Activated CD4-positive, alpha-beta T cell treated with anti-CD3 and anti-CD28 coated beads for 36 hours (primary cell): ENCODE measurements around the gene CASP12. TPM values are rescaled to one million over a fixed set of nuclear protein-coding genes. Genes with fewer than 3 reads are reported as not detected.

Experiments used
- ATAC-seq: fragments of 200-7000 bp; cut with Tn5 transposase; one replicate; pipeline ENCODE4 v1.10.0; 2021; ENCODE audit warnings: mild to moderate bottlenecking, moderate library complexity
- CTCF ChIA-PET: fragments of 350-600 bp; sonication (Branson Sonifier 250); formaldehyde crosslinking; loops from one replicate; lab custom pipeline; 2021; ENCODE audit warnings: antibody characterized with exemption; lab: Charles Lee
- POLR2A ChIA-PET: fragments of 350-600 bp; sonication (Branson Sonifier 250); formaldehyde crosslinking; loops from one replicate; lab custom pipeline; 2021; ENCODE audit warnings: antibody characterized with exemption, inconsistent platforms; lab: Charles Lee
- DNase-seq: peaks from one replicate; pipeline ENCODE4 v3.0.0-alpha.2; 2020
- H3K27ac Mint-ChIP-seq: one replicate; pipeline ENCODE4 v1.8.0; 2021; ENCODE audit warnings: mixed read lengths
- H3K27me3 Mint-ChIP-seq: one replicate; pipeline ENCODE4 v1.8.0; 2021; ENCODE audit warnings: mixed read lengths
- H3K36me3 Mint-ChIP-seq: one replicate; pipeline ENCODE4 v1.8.0; 2021; ENCODE audit warnings: low read depth, mixed read lengths
- H3K4me1 Mint-ChIP-seq: one replicate; pipeline ENCODE4 v1.8.0; 2021; ENCODE audit warnings: mixed read lengths
- H3K4me3 Mint-ChIP-seq: one replicate; pipeline ENCODE4 v1.8.0; 2021; ENCODE audit warnings: mild to moderate bottlenecking, moderate library complexity, mixed read lengths
- H3K9me3 Mint-ChIP-seq: one replicate; pipeline ENCODE4 v1.8.0; 2021; ENCODE audit warnings: low read depth, mixed read lengths
- intact Hi-C, 2 experiments: fragments of 100-400 bp; cut with DNase I in 1 of 2; cut with micrococcal nuclease in 1 of 2; formaldehyde crosslinking; loops; one replicate each; pipeline versions ENCODE4 v1.14.2 to v1.15.1; 2022 to 2024; cut with DNase I, micrococcal nuclease
- total RNA-seq, 2 experiments: library from RNA; stranded (reverse); gene quantifications; one replicate each; pipeline ENCODE4 v1.2.3, GENCODE V29; 2021

CASP12 gene
- total RNA-seq, 2 experiments from 2014 or later = not detected

DNA sequence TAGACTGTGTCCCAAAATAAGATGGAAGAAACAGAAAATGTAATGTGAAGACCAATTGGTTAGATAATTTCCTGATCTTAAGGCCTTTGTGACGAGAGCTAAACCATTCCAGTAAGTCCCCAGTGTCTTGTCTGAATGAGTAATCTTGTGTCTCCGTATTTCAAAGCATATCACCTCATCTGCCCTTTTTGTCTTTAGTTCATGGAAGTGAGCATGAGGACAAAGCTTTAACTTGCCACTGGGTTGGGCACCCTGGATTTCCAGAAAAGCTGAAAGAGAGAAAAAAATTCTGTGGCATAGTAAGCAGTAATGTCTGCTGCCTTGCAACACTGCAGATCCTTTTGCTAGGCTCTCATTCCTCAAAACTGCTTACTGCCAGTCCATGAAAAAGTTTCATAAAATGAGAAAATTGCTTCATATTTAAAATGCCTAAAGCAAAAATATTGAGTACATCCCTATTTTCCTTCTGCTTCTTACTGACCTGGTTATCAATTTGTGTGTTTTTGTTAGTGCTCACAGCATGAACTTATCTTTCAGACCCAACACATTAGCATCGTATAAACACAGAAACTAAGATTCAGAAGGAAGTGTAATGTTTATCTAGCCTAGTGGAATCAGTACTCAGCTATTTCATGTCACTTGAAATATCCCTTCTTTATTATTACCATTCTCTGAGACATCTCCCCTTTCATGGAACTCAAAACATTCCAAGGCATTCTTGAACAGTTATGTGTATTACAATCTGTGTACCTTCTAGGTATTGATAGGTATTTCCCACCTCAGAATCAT lies 5.3 kb downstream of the CASP12 start:
- Mint-ChIP-seq H3K4me3 (no peak overlapping the region), H3K36me3 (no peaks in the 10 kb centered on the region), H3K27ac (no peak overlapping the region), H3K9me3 (no peaks in the 10 kb centered on the region), H3K27me3 (no peaks in the 10 kb centered on the region), H3K4me1 (no peaks in the 10 kb centered on the region)
- ATAC-seq (no peak), DNase-seq (no peak)
- intact Hi-C loops = no loop called here
- CTCF ChIA-PET = interaction anchor here (1.0 kb wide), 1 partner anchor 24 kb away, joined by 3 read pairs; no protein-coding TSS in a partner anchor
- POLR2A ChIA-PET = no interaction called here

DNA sequence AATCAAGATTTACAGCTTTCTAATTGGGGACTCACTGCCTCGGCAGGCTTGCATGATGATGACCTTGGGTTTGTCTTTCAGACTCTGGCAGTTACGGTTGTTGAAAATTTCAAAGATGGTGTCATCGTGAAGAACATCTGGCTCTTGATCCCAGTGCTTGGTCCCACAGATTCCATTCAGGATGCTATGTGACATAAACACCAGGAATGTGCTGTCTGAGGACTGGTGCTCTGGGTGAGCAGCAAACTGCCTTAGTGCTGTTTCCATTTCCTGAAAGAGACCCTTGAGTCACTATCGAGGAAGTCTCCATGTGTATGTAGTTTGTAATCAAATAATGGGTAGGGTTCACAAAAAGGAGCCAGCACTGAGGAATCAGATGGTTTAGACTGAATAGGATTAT lies 7.1 kb downstream of the CASP12 start:
- DNase-seq = no peak
- Mint-ChIP-seq H3K9me3 (no peaks in the 10 kb centered on the region), H3K27ac (no peak overlapping the region), H3K27me3 (no peaks in the 10 kb centered on the region), H3K4me3 (no peak overlapping the region), H3K36me3 (no peaks in the 10 kb centered on the region), H3K4me1 (no peaks in the 10 kb centered on the region)
- ATAC-seq = no peak
- intact Hi-C loops = no loop called here
- ChIA-PET CTCF (no interaction called here), POLR2A (no interaction called here)

DNA sequence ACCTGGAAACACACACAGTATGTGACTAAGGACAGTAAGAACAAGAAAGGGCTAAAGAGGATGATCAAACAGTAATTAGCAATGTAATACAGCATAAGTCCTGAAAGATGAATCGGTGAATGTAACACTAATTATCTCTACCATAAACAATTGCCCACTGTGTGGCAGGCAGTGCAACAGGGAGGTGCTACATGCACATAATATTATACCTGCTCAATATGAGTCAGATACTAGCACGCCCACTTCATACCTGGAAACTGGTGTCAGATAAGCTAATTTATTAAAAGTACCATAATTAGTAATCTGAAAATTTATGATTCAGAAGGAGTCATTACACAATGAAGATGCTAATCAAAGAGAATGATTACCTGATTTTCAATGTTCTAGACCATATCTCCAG lies 14.9 kb downstream of the CASP12 start:
- intact Hi-C loops = no loop called here
- DNase-seq = peak; percentile 5
- POLR2A ChIA-PET = no interaction called here
- Mint-ChIP-seq H3K27me3 (no peaks in the 10 kb centered on the region), H3K27ac (no peak overlapping the region), H3K4me1 (peaks cover 5% of the 10 kb centered on the region), H3K4me3 (no peak overlapping the region), H3K36me3 (no peaks in the 10 kb centered on the region), H3K9me3 (no peaks in the 10 kb centered on the region)
- CTCF ChIA-PET = interaction anchor here (0.7 to 1.9 kb wide), 2 partner anchors 10 to 763 kb away, joined by 3 to 5 read pairs; no protein-coding TSS in a partner anchor
- ATAC-seq = no peak

DNA sequence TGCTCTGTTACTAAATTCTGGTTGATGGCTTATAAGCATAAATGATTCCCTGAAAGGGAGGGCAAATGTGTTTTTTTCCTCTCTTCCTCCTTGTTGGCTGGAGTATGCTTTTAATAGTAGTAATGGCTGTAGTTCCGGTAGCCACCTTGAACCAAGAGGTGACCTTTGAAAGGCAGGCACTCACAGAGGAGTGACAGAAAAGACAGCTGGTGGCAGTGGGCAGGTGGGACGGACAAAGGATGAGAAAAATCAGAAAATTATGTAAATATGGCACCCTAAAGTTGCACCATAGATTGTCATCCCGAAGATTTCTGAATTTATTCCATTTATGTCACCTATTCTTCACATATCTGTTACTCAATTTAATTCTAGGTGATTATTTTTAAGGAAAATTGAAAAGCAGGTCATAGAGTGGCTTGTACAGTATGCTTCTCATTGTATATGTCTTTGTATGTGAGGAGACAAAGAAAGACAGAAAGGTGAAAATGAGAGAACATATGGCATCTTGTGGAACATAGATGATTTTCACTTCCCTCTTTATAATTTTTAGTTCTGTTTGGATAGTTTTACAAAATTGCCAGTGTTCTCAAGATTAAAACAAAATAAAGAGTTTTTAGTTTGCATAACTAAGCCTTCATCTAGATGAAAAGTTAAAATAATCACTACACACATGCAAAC lies 17.0 kb downstream of the CASP12 start:
- peaks cover 22% of the 10 kb centered on the region for H3K4me1 Mint-ChIP-seq
- intact Hi-C loops = no loop called here
- ChIA-PET CTCF (no interaction called here), POLR2A (no interaction called here)
- no peak overlapping the region for H3K4me3 Mint-ChIP-seq
- H3K27ac Mint-ChIP-seq = no peak overlapping the region
- no peaks in the 10 kb centered on the region for H3K27me3 Mint-ChIP-seq
- ATAC-seq = no peak
- no peak for DNase-seq
- H3K36me3 Mint-ChIP-seq = no peaks in the 10 kb centered on the region
- H3K9me3 Mint-ChIP-seq = no peaks in the 10 kb centered on the region

DNA sequence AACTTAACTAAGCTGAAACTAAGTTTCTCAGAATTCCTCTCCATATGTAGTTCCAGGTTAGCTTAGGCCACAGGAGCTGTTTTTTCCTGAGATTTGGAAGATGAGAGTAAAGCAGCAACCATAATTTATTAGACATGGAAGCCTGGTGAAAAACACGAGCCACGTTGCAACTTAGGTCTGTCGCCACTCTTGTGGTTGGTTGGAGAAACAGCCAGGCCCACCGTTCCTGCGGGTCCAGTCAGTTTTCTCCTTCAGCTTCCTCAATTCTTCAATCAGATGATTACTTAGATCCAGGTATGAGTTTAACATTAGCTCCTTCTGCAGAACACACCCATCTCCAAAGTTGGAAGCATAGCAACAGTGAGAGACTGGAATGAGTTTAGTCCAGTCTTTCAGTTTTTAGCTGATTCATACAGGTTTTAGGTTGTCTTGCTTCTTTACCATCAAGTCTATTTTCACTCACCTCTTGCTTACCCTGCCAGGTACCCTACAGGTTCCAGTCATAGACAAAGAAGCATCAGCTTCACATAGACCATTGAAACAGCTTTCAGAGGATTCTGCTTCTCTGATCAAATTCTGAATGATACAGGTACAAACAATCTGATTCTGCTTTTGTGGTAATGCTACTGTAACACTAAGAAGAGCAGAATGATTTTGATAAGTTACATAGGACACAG lies 18.6 kb downstream of the CASP12 start:
- intact Hi-C loops = loop anchor here in 1 of 2 experiments (5.0 kb wide), 1 partner anchor 38 kb away; no protein-coding TSS in a partner anchor
- DNase-seq = no peak
- Mint-ChIP-seq H3K4me1 (peaks cover 30% of the 10 kb centered on the region), H3K36me3 (no peaks in the 10 kb centered on the region), H3K27ac (no peak overlapping the region), H3K9me3 (no peaks in the 10 kb centered on the region), H3K27me3 (no peaks in the 10 kb centered on the region), H3K4me3 (no peak overlapping the region)
- ChIA-PET CTCF (interaction anchor here (0.6 to 1.0 kb wide), 3 partner anchors 65 to 311 kb away, joined by 3 read pairs; no protein-coding TSS in a partner anchor), POLR2A (interaction anchor here (0.5 kb wide), 1 partner anchor 243 kb away, joined by 5 read pairs; no protein-coding TSS in a partner anchor)
- ATAC-seq = peak; percentile 68

DNA sequence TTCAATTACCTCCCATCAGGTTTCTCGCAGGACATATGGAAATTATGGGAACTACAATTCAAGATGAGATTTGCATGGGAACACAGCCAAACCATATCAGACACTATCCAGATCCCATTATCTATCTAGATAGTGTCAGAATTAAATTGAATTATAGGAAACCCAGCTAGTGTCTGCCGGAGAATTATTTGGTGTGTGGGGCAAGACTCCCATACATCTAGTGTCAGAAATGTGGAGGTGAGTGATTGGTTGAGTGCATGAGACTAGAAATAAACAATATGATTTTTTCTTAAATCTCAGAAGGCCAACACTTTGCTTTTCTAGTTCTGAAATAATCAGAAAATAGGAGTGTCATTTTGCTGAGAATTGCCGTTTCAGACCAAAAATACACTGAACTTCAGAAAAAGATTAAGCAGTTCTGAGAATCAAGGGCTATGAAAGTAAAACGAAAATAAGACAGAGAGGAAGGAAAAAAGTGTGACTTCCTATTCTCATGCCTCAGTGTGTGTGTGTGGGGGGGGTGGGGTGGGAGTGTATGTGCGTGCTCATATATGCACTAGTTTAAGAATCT lies 21.3 kb downstream of the CASP12 start:
- POLR2A ChIA-PET = no interaction called here
- CTCF ChIA-PET = no interaction called here
- H3K27ac Mint-ChIP-seq = peak overlapping the region; percentile 86

DNA sequence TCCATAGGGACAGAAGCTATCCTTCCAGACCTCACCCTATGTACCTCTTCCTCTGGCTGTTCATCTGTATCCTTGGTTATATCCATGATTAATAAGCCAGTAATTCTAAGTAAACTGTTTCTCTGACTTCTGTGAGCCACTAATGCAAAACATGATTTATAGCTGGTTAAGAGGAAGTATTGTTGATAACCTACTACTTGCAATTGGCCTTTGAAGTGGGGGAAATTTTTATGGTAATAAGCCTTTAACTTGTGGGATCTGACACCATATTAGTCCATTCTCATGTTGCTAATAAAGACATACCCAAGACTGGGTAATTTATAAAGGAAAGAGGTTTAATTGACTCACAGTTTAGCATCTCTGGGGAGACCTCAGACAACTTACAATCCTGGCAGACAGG lies 21.9 kb downstream of the CASP12 start:
- Mint-ChIP-seq H3K4me3 (peak overlapping the region; percentile 11), H3K4me1 (peaks cover 27% of the 10 kb centered on the region), H3K27ac (peak overlapping the region; percentile 86), H3K27me3 (no peaks in the 10 kb centered on the region), H3K36me3 (no peaks in the 10 kb centered on the region), H3K9me3 (no peaks in the 10 kb centered on the region)
- POLR2A ChIA-PET = no interaction called here
- CTCF ChIA-PET = no interaction called here
- DNase-seq = no peak
- no peak for ATAC-seq
- intact Hi-C loops = loop anchor here (2.0 to 5.0 kb wide), 2 partner anchors 30 to 41 kb away; no protein-coding TSS in a partner anchor

More for the DNA sequence above, 21.3 kb downstream of the CASP12 start:
- DNase-seq = no peak
- peak; percentile 74 for ATAC-seq
- H3K27me3 Mint-ChIP-seq = no peaks in the 10 kb centered on the region
- no peaks in the 10 kb centered on the region for H3K9me3 Mint-ChIP-seq
- no peaks in the 10 kb centered on the region for H3K36me3 Mint-ChIP-seq
- intact Hi-C loops = loop anchor here (2.0 to 5.0 kb wide), 2 partner anchors 30 to 40 kb away; no protein-coding TSS in a partner anchor
- peak overlapping the region; percentile 11 for H3K4me3 Mint-ChIP-seq
- peaks cover 27% of the 10 kb centered on the region for H3K4me1 Mint-ChIP-seq

DNA sequence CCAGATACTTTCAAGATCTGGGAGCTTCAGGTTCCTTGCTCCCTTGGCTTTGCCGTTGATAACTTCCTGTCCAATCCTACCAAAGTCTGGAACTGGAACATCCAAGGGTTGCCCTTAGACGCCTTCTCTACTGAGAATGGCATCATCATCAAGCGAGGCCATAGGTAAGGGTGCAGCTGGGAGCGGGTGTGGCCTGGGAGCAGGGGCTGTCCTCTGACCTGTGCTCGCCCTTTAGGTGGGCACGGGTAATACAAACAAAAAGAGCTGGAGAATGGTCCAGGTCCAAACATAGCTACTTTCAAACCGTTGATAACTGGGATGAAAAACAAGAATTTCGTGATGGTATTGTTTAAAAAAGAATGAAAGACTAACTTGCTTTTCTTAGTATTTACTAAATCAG lies 25.0 kb downstream of the CASP12 start:
- intact Hi-C loops = no loop called here
- POLR2A ChIA-PET = interaction anchor here (0.6 kb wide), 2 partner anchors 19 to 45 kb away, joined by 3 to 4 read pairs; no protein-coding TSS in a partner anchor
- DNase-seq (peak; percentile 28), ATAC-seq (no peak)
- H3K36me3 Mint-ChIP-seq = no peaks in the 10 kb centered on the region
- no peaks in the 10 kb centered on the region for H3K9me3 Mint-ChIP-seq
- H3K27me3 Mint-ChIP-seq = no peaks in the 10 kb centered on the region
- CTCF ChIA-PET = interaction anchor here (0.6 to 1.5 kb wide), 5 partner anchors 10 to 297 kb away, joined by 3 to 5 read pairs (median 3); no protein-coding TSS in a partner anchor
- H3K27ac Mint-ChIP-seq = no peak overlapping the region
- H3K4me1 Mint-ChIP-seq = peaks cover 27% of the 10 kb centered on the region
- no peak overlapping the region for H3K4me3 Mint-ChIP-seq

DNA sequence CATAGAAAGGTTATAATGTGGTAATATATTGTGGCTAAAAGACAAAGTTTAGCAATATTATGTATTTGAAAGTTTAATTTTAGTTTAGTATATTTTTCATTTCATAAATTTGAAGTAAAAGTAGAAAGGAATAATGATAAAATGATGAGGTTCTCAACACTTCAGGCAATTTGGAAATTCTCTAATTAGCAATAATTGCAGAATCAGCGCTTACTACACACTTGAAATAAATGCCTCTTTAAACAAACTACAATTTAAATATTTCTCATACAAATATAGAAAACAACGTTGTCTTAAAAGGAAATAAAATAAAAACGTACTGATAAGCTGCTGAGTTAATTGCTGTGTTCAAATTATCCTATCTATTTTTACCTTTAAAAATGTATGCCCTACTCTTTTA lies 25.9 kb downstream of the CASP12 start:
- H3K27me3 Mint-ChIP-seq = no peaks in the 10 kb centered on the region
- no peak for DNase-seq
- CTCF ChIA-PET = interaction anchor here (1.3 to 1.5 kb wide), 3 partner anchors 11 to 296 kb away, joined by 3 to 5 read pairs (median 5); no protein-coding TSS in a partner anchor
- no peaks in the 10 kb centered on the region for H3K9me3 Mint-ChIP-seq
- POLR2A ChIA-PET = no interaction called here
- no peak overlapping the region for H3K27ac Mint-ChIP-seq
- H3K4me3 Mint-ChIP-seq = no peak overlapping the region
- no peaks in the 10 kb centered on the region for H3K36me3 Mint-ChIP-seq
- peaks cover 22% of the 10 kb centered on the region for H3K4me1 Mint-ChIP-seq
- ATAC-seq = no peak
- intact Hi-C loops = no loop called here

DNA sequence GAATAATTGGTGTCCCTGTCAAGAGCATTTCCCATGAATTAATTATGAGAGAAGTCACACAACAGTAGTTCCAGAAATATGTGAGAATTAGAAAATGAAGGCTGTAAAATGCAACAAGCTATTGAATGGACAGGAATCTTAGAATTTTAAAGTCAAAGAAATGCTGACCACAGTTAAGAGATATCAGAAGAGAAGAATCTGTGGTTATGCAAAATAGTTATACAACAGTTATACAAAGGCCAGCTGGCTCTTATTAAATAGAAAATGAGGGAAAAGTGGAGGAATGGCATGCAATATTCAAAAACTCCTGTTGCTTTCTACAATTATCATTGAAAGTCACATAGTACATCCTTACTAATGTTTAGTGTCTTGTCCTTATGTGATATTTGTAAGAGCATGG lies 27.4 kb downstream of the CASP12 start:
- no peak overlapping the region for H3K27ac Mint-ChIP-seq
- no peaks in the 10 kb centered on the region for H3K27me3 Mint-ChIP-seq
- peaks cover 7% of the 10 kb centered on the region for H3K4me1 Mint-ChIP-seq
- no peaks in the 10 kb centered on the region for H3K9me3 Mint-ChIP-seq
- intact Hi-C loops = no loop called here
- ChIA-PET POLR2A (no interaction called here), CTCF (no interaction called here)
- no peak overlapping the region for H3K4me3 Mint-ChIP-seq
- H3K36me3 Mint-ChIP-seq = no peaks in the 10 kb centered on the region
- ATAC-seq (no peak), DNase-seq (no peak)

DNA sequence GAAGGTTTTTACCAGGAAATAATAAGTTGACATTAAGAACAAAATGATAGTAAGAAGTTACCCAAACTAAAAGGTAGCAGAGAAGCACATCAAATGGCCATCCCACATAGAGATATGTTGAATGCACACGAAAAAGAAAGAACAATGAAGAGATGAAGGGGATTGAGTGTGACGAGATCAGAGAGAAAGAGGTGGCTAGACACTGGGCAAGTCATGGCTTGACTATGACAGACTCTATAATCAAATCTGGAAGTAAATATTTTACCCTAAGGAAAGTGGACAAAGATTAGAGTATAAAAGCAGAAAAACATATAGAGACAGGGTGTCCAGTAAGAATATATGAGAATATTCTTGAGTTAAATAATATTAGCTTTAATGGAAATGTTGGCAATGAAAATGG lies 31.4 kb downstream of the CASP12 start:
- intact Hi-C loops = no loop called here
- no peaks in the 10 kb centered on the region for H3K4me1 Mint-ChIP-seq
- DNase-seq (no peak), ATAC-seq (no peak)
- H3K36me3 Mint-ChIP-seq = no peaks in the 10 kb centered on the region
- H3K9me3 Mint-ChIP-seq = peaks cover 8% of the 10 kb centered on the region
- no peaks in the 10 kb centered on the region for H3K27me3 Mint-ChIP-seq
- ChIA-PET POLR2A (no interaction called here), CTCF (interaction anchor here (1.4 kb wide), 1 partner anchor 8 kb away, joined by 3 read pairs; no protein-coding TSS in a partner anchor)
- no peak overlapping the region for H3K4me3 Mint-ChIP-seq
- no peak overlapping the region for H3K27ac Mint-ChIP-seq
